Lower lobe of right lung (tissue), 2 donors: ENCODE measurements around the gene VIPR2. TPM values are rescaled to one million over a fixed set of nuclear protein-coding genes. Genes with fewer than 3 reads are reported as not detected.

Experiments
- ATAC-seq, 2 donors: fragments of 200-7000 bp; cut with Tn5 transposase; one replicate each; pipeline ENCODE4 v1.9.1; 2020 to 2022; ENCODE audit warnings: mild to moderate bottlenecking in 2 of 2, moderate library complexity in 2 of 2
- DNase-seq: peaks from one replicate; pipeline ENCODE4 v3.0.0-alpha.2; 2020
- H3K27ac ChIP-seq: fragments of 200-600 bp; one replicate; pipeline ENCODE4 v1.8.0; 2022
- H3K27me3 ChIP-seq: fragments of 200-600 bp; one replicate; pipeline ENCODE4 v1.8.0; 2022; ENCODE audit warnings: low read depth
- H3K36me3 ChIP-seq: fragments of 200-600 bp; one replicate; pipeline ENCODE4 v1.8.0; 2022; ENCODE audit warnings: mild to moderate bottlenecking
- H3K4me1 ChIP-seq: fragments of 200-600 bp; one replicate; pipeline ENCODE4 v1.8.0; 2022
- H3K4me3 ChIP-seq: fragments of 200-600 bp; one replicate; pipeline ENCODE4 v1.8.0; 2022; ENCODE audit warnings: mild to moderate bottlenecking
- H3K9me3 ChIP-seq: fragments of 200-600 bp; one replicate; pipeline ENCODE4 v1.8.0; 2022
- intact Hi-C: fragments of 100-400 bp; cut with DNase I; formaldehyde crosslinking; loops from one replicate; pipeline ENCODE4 v1.11.0; 2022
- total RNA-seq: library from RNA; stranded (reverse); fragmentation: NEBNext Ultra II Directional; extraction: Animal tissue kit (Norgen Biotek cat#: 25700); gene quantifications from one replicate; pipeline ENCODE4 v1.2.1, GENCODE V29; 2021
- TF ChIP-seq, protein P1 (sequence below): fragments of 200-600 bp; IDR thresholded peaks from one replicate; pipeline ENCODE4 v1.8.0; 2022; ENCODE audit warnings: antibody characterized with exemption, mild to moderate bottlenecking
- donor health status: DM: no; HTN: yes; CAD: no; lungs with severe emphysema.

Gene VIPR2
- total RNA-seq, 1 donor from 2014 or later = 0.80 TPM

DNA sequence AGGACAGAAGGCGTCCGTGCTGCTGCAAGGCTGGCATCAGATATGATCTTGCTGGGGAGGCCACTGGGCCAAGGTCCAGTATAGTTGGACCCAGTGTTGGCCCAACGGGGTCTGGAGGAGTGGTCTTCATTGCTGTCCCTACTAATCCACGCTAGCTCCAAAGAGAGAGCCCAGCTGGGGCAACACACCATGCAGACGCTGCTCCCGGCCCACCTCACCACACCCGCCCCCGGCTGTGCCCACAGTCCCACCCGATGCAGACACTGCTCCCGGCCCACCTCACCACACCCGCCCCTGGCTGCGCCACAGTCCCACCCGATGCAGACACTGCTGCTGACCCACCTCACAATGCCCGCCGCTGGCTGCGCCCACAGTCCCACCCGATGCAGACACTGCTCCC lies 121.5 kb downstream of the VIPR2 start:
- H3K4me1 ChIP-seq = no peaks in the 10 kb centered on the region
- intact Hi-C loops = no loop called here
- H3K4me3 ChIP-seq = no peak overlapping the region
- ATAC-seq = no peak
- H3K27me3 ChIP-seq = no peaks in the 10 kb centered on the region
- no peaks in the 10 kb centered on the region for H3K9me3 ChIP-seq
- no peak overlapping the region for H3K27ac ChIP-seq
- DNase-seq = no peak
- TF ChIP-seq, protein P1, sequence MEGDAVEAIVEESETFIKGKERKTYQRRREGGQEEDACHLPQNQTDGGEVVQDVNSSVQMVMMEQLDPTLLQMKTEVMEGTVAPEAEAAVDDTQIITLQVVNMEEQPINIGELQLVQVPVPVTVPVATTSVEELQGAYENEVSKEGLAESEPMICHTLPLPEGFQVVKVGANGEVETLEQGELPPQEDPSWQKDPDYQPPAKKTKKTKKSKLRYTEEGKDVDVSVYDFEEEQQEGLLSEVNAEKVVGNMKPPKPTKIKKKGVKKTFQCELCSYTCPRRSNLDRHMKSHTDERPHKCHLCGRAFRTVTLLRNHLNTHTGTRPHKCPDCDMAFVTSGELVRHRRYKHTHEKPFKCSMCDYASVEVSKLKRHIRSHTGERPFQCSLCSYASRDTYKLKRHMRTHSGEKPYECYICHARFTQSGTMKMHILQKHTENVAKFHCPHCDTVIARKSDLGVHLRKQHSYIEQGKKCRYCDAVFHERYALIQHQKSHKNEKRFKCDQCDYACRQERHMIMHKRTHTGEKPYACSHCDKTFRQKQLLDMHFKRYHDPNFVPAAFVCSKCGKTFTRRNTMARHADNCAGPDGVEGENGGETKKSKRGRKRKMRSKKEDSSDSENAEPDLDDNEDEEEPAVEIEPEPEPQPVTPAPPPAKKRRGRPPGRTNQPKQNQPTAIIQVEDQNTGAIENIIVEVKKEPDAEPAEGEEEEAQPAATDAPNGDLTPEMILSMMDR = no peak
- no peaks in the 10 kb centered on the region for H3K36me3 ChIP-seq

- H3K9me3 ChIP-seq = no peaks in the 10 kb centered on the region
- no peak for ATAC-seq
- no peak overlapping the region for H3K27ac ChIP-seq
- no peak overlapping the region for H3K4me3 ChIP-seq
- TF ChIP-seq, protein P1 = no peak
- H3K27me3 ChIP-seq = no peaks in the 10 kb centered on the region
- intact Hi-C loops = no loop called here
- no peaks in the 10 kb centered on the region for H3K4me1 ChIP-seq
- no peaks in the 10 kb centered on the region for H3K36me3 ChIP-seq
- no peak for DNase-seq
These were observed 122.3 kb downstream of the VIPR2 start for GRCh38 chr7:159022238-159022993.

DNA sequence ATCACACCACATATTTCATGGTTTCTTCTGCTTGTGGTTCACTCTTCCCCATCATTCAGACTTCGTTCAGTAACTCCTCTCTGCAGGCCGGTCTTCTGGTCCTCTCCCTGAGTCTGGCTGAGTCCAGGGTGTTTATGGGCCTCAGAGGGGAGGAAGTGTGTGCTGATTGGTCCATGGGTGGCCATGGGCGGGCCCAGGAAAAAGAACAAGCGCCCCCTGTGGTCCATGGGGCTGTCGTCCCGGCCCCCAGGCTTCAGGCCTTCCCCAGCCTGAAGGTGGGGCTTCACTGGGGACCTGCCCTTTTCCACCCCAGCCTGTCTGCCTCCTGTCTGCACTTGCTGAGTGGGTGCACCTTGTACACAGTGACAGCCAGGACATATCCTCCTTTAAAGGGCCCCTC lies 123.7 kb downstream of the VIPR2 start:
- Histone ChIP-seq H3K4me1 (peaks cover under 1% of the 10 kb centered on the region), H3K9me3 (no peaks in the 10 kb centered on the region), H3K27ac (no peak overlapping the region), H3K27me3 (no peaks in the 10 kb centered on the region), H3K36me3 (no peaks in the 10 kb centered on the region), H3K4me3 (no peak overlapping the region)
- no peak for ATAC-seq
- no peak for DNase-seq
- intact Hi-C loops = no loop called here
- TF ChIP-seq, protein P1 = no peak

GRCh38 chr7:159019111-159019510 lies 125.6 kb downstream of the VIPR2 start:
- Histone ChIP-seq H3K9me3 (no peaks in the 10 kb centered on the region), H3K4me3 (no peak overlapping the region), H3K27ac (no peak overlapping the region), H3K27me3 (no peaks in the 10 kb centered on the region), H3K36me3 (no peaks in the 10 kb centered on the region), H3K4me1 (peaks cover 17% of the 10 kb centered on the region)
- TF ChIP-seq, protein P1 = no peak
- DNase-seq = no peak
- ATAC-seq = no peak
- intact Hi-C loops = no loop called here

DNA sequence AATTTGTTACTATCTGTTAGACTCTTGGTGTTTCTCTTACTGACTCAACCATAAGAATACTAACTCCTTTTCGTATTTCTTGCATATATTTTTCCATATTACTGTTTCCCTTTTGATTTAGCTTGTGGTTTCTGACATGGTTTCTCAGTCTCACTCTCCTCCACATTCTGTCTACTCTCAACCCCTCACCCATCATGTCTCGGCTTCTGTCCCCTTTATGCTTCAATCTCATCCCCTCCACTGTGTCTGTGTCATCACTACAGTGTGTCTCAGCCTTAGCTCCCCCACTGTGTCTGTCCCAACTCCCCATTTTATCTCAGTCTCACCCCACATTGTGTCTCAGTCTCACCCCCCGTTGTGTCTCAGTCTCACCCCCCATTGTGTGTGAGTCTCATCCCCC lies 126.9 kb downstream of the VIPR2 start:
- H3K27ac ChIP-seq = no peak overlapping the region
- DNase-seq (no peak), ATAC-seq (no peak)
- no peaks in the 10 kb centered on the region for H3K27me3 ChIP-seq
- intact Hi-C loops = no loop called here
- no peaks in the 10 kb centered on the region for H3K36me3 ChIP-seq
- H3K9me3 ChIP-seq = no peaks in the 10 kb centered on the region
- H3K4me1 ChIP-seq = peaks cover 20% of the 10 kb centered on the region
- TF ChIP-seq, protein P1 = no peak
- H3K4me3 ChIP-seq = no peak overlapping the region
